ENCODE data around the gene CFAP221.

DNA sequence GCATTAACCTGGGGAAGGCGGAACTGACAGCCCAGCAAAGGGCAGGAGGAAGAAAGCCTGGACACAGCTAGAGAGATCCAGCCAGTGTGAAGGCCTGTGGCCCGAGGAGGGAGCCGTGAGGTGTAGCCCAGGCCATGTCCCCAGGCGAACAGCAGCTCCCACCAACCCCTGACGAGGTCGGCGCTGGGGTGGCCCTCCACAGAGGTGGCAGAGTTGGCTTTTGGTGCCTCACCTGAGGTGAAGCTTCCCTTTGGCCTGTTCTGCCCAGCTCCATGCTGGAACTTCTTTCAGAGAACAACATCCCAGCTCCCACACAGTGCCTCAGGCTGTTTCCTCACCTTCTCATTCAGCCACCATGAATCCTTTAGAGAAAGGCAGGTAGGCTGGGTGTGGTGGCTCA is 148.1 kb downstream of the CFAP221 start:
- no peak for TF ChIP-seq POLR2A (IDR thresholded peaks at IDR 0.05; ENCODE audit: low read depth, low read length)
- TF ChIP-seq, protein P1, sequence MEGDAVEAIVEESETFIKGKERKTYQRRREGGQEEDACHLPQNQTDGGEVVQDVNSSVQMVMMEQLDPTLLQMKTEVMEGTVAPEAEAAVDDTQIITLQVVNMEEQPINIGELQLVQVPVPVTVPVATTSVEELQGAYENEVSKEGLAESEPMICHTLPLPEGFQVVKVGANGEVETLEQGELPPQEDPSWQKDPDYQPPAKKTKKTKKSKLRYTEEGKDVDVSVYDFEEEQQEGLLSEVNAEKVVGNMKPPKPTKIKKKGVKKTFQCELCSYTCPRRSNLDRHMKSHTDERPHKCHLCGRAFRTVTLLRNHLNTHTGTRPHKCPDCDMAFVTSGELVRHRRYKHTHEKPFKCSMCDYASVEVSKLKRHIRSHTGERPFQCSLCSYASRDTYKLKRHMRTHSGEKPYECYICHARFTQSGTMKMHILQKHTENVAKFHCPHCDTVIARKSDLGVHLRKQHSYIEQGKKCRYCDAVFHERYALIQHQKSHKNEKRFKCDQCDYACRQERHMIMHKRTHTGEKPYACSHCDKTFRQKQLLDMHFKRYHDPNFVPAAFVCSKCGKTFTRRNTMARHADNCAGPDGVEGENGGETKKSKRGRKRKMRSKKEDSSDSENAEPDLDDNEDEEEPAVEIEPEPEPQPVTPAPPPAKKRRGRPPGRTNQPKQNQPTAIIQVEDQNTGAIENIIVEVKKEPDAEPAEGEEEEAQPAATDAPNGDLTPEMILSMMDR (IDR thresholded peaks at IDR 0.05; ENCODE audit: extremely low read depth in 1 of 2, insufficient read depth in 1 of 2, low read depth in 1 of 2, low read length in 2 of 2), result no peak

All from endothelial cell of umbilical vein (primary cell).